Upper lobe of right lung (tissue), 1 donor: ENCODE results near the gene CCDC180. TPM values are rescaled to one million over a fixed set of nuclear protein-coding genes. Genes with fewer than 3 reads are reported as not detected.
A peak's percentile ranks its signal among the peaks of the same experiment; 100 is the strongest.

Experiments
- ATAC-seq: fragments of 200-7000 bp; cut with Tn5 transposase; one replicate; pipeline ENCODE4 v1.9.1; 2020; ENCODE audit warnings: mild to moderate bottlenecking, moderate library complexity
- DNase-seq: peaks from one replicate; pipeline ENCODE4 v3.0.0-alpha.2; 2020
- H3K27ac ChIP-seq: fragments of 200-600 bp; one replicate; pipeline ENCODE4 v1.8.0; 2022
- H3K27me3 ChIP-seq: fragments of 200-600 bp; one replicate; pipeline ENCODE4 v1.8.0; 2022; ENCODE audit warnings: mild to moderate bottlenecking
- H3K36me3 ChIP-seq: fragments of 200-600 bp; one replicate; pipeline ENCODE4 v1.8.0; 2022
- H3K4me1 ChIP-seq: fragments of 200-600 bp; one replicate; pipeline ENCODE4 v1.8.0; 2022
- H3K4me3 ChIP-seq: fragments of 200-600 bp; one replicate; pipeline ENCODE4 v1.8.0; 2022; ENCODE audit warnings: mild to moderate bottlenecking
- H3K9me3 ChIP-seq: fragments of 200-600 bp; one replicate; pipeline ENCODE4 v1.8.0; 2022
- intact Hi-C: fragments of 100-400 bp; cut with DNase I; formaldehyde crosslinking; loops from one replicate; pipeline ENCODE4 v1.11.0; 2022
- total RNA-seq: library from RNA; stranded (reverse); fragmentation: NEBNext Ultra II Directional; extraction: Animal tissue kit (Norgen Biotek cat#: 25700); gene quantifications from one replicate; pipeline ENCODE4 v1.2.1, GENCODE V29; 2021
- TF ChIP-seq, protein P1 (sequence below): fragments of 200-600 bp; IDR thresholded peaks from one replicate; pipeline ENCODE4 v1.8.0; 2022; ENCODE audit warnings: antibody characterized with exemption
- donor health status: DM: no; HTN: yes; CAD: no; lungs with severe emphysema.

The CCDC180 gene
- total RNA-seq, 1 donor from 2014 or later: 4.0 TPM

DNA sequence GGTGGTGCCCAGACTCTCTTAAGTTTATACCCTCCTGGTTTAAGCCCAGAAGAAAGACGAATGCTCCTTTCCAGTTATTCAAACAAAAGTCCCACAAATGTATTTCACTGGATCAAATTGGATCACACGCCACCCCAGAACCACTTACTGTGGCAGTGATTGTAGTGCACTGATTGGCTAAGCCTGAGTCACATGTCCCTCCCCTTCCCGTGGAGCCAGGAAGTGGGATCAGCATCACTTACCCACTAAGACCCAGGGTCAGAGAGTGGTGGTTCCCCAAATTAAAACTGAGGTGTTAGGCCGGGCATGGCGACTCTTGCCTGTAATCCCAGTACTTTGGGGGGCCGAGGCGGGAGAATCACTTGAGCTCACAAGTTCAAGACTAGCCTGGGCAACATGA lies 29.5 kb upstream of the CCDC180 start:
- H3K4me1 ChIP-seq: no peaks in the 10 kb centered on the region
- peaks cover 52% of the 10 kb centered on the region for H3K36me3 ChIP-seq
- TF ChIP-seq, protein P1, sequence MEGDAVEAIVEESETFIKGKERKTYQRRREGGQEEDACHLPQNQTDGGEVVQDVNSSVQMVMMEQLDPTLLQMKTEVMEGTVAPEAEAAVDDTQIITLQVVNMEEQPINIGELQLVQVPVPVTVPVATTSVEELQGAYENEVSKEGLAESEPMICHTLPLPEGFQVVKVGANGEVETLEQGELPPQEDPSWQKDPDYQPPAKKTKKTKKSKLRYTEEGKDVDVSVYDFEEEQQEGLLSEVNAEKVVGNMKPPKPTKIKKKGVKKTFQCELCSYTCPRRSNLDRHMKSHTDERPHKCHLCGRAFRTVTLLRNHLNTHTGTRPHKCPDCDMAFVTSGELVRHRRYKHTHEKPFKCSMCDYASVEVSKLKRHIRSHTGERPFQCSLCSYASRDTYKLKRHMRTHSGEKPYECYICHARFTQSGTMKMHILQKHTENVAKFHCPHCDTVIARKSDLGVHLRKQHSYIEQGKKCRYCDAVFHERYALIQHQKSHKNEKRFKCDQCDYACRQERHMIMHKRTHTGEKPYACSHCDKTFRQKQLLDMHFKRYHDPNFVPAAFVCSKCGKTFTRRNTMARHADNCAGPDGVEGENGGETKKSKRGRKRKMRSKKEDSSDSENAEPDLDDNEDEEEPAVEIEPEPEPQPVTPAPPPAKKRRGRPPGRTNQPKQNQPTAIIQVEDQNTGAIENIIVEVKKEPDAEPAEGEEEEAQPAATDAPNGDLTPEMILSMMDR: no peak
- no peak overlapping the region for H3K4me3 ChIP-seq
- ATAC-seq (no peak), DNase-seq (no peak)
- no peaks in the 10 kb centered on the region for H3K9me3 ChIP-seq
- H3K27me3 ChIP-seq: no peaks in the 10 kb centered on the region
- intact Hi-C loops: no loop called here
- no peak overlapping the region for H3K27ac ChIP-seq

DNA sequence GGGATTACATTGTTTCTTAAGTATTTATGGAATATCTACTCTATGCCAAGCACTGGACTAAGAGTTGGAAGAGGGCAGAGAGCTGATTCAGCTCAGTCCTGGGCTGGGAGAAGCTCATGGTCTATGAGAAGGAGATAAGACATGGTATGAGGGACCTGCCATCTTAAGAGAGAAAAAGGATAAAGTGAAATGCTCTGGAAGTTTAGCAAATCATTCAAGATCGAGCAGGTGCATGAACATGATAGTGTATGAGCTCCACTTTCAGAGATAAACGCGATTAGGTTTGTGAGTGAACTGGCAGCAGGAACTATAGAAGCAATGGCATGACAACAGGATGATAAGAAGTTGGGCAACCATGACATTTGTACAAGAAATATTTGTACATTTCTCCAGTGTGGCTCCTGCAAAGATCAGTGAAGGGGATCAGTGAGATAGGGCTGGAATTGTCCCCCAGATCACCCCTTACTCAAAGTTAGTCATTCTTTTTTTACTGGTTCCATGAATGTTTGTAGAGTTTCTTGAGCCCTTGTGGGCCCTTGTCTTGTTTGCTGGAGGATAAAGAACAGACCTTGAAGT lies 26.6 kb upstream of the CCDC180 start:
- H3K4me3 ChIP-seq: no peak overlapping the region
- ATAC-seq (no peak), DNase-seq (no peak)
- H3K27me3 ChIP-seq: no peaks in the 10 kb centered on the region
- intact Hi-C loops: no loop called here
- H3K4me1 ChIP-seq: no peaks in the 10 kb centered on the region
- peaks cover 64% of the 10 kb centered on the region for H3K36me3 ChIP-seq
- TF ChIP-seq, protein P1: no peak
- H3K9me3 ChIP-seq: no peaks in the 10 kb centered on the region
- H3K27ac ChIP-seq: no peak overlapping the region

DNA sequence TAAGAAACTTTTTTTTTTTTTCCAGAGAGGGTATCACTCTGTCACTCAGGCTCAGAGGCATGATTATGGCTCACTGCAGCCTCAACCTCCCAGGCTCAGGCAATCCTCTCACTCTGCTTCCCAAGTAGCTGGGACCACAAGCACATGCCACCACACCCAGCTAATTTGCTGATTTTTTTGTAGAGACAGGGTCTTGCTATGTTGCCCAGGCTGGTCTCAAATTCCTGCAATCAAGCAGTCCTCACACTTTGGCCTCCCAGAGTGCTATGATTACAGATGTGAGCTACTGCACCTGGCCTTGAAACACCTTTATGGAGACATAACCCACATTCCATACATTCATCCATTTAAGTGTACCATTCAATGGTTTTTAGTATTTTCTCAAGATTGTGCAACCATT lies 23.7 kb upstream of the CCDC180 start:
- TF ChIP-seq, protein P1: no peak
- no peak for ATAC-seq
- intact Hi-C loops: no loop called here
- Histone ChIP-seq H3K27me3 (no peaks in the 10 kb centered on the region), H3K9me3 (no peaks in the 10 kb centered on the region), H3K4me3 (no peak overlapping the region), H3K27ac (no peak overlapping the region), H3K4me1 (no peaks in the 10 kb centered on the region), H3K36me3 (peaks cover 61% of the 10 kb centered on the region)
- no peak for DNase-seq

GRCh38 chr9:97284798-97285197 lies 22.7 kb upstream of the CCDC180 start:
- DNase-seq (no peak), ATAC-seq (no peak)
- intact Hi-C loops: no loop called here
- TF ChIP-seq, protein P1: no peak
- Histone ChIP-seq H3K36me3 (peaks cover 59% of the 10 kb centered on the region), H3K4me1 (no peaks in the 10 kb centered on the region), H3K27ac (no peak overlapping the region), H3K4me3 (no peak overlapping the region), H3K9me3 (no peaks in the 10 kb centered on the region), H3K27me3 (no peaks in the 10 kb centered on the region)

GRCh38 chr9:97292200-97292599 lies 15.3 kb upstream of the CCDC180 start:
- H3K27ac ChIP-seq: peak overlapping the region; percentile 24
- ATAC-seq (no peak), DNase-seq (no peak)
- H3K27me3 ChIP-seq: no peaks in the 10 kb centered on the region
- TF ChIP-seq, protein P1: no peak
- intact Hi-C loops: no loop called here
- peaks cover 37% of the 10 kb centered on the region for H3K36me3 ChIP-seq
- peaks cover 8% of the 10 kb centered on the region for H3K4me1 ChIP-seq
- no peak overlapping the region for H3K4me3 ChIP-seq
- H3K9me3 ChIP-seq: no peaks in the 10 kb centered on the region

- Histone ChIP-seq H3K27ac (peak overlapping the region; percentile 24), H3K4me1 (peaks cover 8% of the 10 kb centered on the region), H3K9me3 (no peaks in the 10 kb centered on the region), H3K4me3 (no peak overlapping the region), H3K36me3 (peaks cover 27% of the 10 kb centered on the region), H3K27me3 (no peaks in the 10 kb centered on the region)
- ATAC-seq (peak; percentile 75), DNase-seq (no peak)
- TF ChIP-seq, protein P1: no peak
- intact Hi-C loops: no loop called here
Observed at GRCh38 chr9:97293207-97293721, 14.2 kb upstream of the CCDC180 start.
